ENCODE data around the gene NR2F1-AS1.

The NR2F1-AS1 gene

DNA sequence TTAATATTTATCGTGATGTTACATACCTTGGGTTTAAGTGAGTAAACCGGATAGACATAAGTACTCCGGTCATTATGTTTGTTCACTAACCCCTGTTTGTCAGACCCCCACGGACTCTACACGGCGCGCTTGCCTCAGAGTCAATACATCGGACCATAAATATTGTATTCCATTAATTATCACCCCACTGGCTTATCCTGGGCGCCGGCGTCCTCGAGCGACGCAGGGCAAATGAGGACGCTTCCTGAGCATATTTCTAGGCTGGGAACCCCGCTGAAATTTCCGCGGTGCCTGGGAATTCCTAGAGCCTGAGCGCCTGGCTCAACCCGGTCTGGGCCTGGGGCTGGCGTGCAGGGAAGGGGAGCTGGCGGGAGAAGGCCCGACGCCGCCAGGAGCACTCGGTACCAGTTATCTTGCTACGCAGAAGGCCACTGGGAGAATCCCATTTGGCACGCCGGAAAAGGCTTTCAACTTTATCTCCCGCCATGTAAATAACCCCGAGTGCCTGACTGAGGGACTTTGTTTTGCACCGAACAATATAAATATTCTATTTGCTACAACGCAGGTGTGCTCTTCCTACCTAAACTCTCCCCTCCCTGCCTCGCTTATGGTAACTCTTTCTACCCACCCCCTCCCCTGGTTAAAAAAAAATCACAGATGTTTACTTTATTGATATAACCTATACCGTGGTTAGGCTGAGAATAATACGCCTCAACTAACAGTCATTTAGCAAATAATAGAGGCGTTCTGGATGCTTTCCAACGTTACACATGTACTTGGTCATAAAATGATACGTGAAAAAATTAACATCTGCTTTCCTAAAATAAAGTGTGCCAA, 21.4 kb upstream of the NR2F1-AS1 start:
- DNase-seq (ENCODE audit: low read depth, low spot score) = no peak
- Histone ChIP-seq H3K36me3 (ENCODE audit: control insufficient read depth, insufficient read depth, low read length) (no peaks in the 10 kb centered on the region), H3K9me3 (ENCODE audit: control insufficient read depth, insufficient read depth, low read length) (no peaks in the 10 kb centered on the region), H3K27me3 (ENCODE audit: control insufficient read depth, insufficient read depth, low read length) (peaks cover 89% of the 10 kb centered on the region), H3K4me1 (ENCODE audit: control insufficient read depth, insufficient read depth, low read length) (peaks cover 7% of the 10 kb centered on the region), H3K4me3 (ENCODE audit: low read length) (no peak overlapping the region), H3K27ac (ENCODE audit: low read length) (no peak overlapping the region)
- WGBS (ENCODE audit: insufficient coverage, insufficient read length) = no CpG with 5 or more reads among the region's 39 CpGs

DNA sequence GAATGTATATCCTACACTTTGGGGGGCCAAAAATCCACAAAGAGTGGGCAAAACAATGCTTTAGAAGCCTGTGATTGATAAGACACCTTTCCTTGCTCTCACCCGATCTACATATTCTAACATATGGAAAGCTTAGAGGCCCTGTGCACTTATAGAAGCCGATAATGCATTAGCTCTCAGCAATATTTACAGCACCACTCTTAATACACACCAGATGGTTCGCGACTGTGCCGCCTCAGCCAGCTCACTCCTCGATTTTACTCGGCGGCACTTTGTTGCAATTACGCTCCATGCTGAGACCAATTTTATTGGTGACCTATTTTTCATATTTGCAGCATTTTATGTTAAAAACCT, 20.8 kb upstream of the NR2F1-AS1 start:
- no peak overlapping the region for H3K4me3 ChIP-seq (ENCODE audit: low read length)
- DNase-seq (ENCODE audit: low read depth, low spot score) = no peak
- H3K9me3 ChIP-seq (ENCODE audit: control insufficient read depth, insufficient read depth, low read length) = no peaks in the 10 kb centered on the region
- H3K27me3 ChIP-seq (ENCODE audit: control insufficient read depth, insufficient read depth, low read length) = peaks cover 91% of the 10 kb centered on the region
- H3K36me3 ChIP-seq (ENCODE audit: control insufficient read depth, insufficient read depth, low read length) = no peaks in the 10 kb centered on the region
- WGBS (ENCODE audit: insufficient coverage, insufficient read length) = no CpG with 5 or more reads among the region's 9 CpGs
- no peak overlapping the region for H3K27ac ChIP-seq (ENCODE audit: low read length)
- peaks cover 5% of the 10 kb centered on the region for H3K4me1 ChIP-seq (ENCODE audit: control insufficient read depth, insufficient read depth, low read length)

DNA sequence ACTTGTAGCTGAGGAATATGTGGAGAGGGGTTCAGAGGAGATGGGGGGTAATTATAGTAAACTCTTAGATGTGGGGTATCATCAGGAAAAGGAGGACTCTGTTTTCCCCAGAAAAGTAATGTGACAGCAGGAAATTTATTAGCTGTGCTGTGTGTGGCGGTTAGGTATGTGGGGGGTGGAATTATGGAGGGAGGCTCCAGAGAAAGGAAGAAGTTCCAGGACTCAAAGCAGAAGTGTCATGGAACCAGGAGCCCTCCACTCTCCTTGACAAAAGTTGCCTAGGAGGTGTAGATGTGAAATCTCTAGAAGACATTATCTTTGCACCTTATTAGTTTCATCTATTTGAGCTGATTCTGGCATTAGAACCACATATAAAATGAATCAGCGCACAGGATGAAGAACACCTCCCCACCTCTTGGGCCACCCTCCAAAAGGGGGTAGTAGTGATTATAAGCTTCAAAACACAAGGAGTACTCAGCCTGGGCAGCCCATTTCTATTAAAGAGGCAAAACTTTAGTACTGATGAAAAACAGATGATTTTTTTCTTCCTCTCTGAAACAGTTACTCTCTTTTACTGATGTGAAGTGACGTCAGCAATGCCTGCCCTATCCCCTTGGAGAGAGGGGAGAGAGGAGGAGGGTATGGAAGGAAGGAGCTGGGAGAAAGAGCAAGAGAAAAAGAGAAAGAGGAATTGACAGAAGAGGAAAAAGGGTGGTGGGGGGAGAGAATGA, 20.2 kb upstream of the NR2F1-AS1 start:
- DNase-seq (ENCODE audit: low read depth, low spot score) = no peak
- peaks cover 94% of the 10 kb centered on the region for H3K27me3 ChIP-seq (ENCODE audit: control insufficient read depth, insufficient read depth, low read length)
- H3K27ac ChIP-seq (ENCODE audit: low read length) = no peak overlapping the region
- H3K36me3 ChIP-seq (ENCODE audit: control insufficient read depth, insufficient read depth, low read length) = no peaks in the 10 kb centered on the region
- no CpG with 5 or more reads among the region's 3 CpGs for WGBS (ENCODE audit: insufficient coverage, insufficient read length)
- H3K4me1 ChIP-seq (ENCODE audit: control insufficient read depth, insufficient read depth, low read length) = peaks cover 5% of the 10 kb centered on the region
- H3K9me3 ChIP-seq (ENCODE audit: control insufficient read depth, insufficient read depth, low read length) = no peaks in the 10 kb centered on the region
- no peak overlapping the region for H3K4me3 ChIP-seq (ENCODE audit: low read length)

DNA sequence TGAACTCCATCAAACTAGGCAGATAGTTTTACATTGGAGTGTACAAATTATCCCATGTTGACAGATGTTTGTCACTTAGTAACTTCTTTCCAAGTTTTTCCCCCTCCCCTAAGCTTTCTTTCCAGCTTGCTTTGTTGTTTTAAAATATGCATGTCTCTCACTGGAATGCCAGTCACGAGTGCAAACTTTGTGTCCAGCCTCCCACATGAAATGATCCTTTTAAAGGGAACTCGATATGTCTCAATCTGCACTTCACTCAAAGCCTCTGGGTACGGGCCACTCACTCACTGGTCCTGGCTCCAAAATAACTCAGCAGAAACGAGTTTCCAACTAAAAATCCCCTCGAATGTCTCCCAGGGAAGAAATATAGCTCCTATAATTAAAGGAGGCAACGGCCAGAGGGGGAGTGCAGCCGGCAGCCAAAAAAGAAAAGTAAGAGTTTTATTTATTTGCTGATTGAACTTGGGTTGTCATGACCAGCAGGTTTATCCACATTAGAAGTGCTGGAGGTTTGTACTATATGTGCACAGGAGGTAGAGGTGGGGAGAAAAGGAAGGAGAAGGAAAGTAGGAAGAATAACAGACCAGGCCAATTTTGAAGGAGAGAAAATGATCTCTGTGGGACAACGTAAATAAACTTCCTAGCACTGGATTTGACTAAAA, 19.5 kb upstream of the NR2F1-AS1 start:
- no peak overlapping the region for H3K27ac ChIP-seq (ENCODE audit: low read length)

DNA sequence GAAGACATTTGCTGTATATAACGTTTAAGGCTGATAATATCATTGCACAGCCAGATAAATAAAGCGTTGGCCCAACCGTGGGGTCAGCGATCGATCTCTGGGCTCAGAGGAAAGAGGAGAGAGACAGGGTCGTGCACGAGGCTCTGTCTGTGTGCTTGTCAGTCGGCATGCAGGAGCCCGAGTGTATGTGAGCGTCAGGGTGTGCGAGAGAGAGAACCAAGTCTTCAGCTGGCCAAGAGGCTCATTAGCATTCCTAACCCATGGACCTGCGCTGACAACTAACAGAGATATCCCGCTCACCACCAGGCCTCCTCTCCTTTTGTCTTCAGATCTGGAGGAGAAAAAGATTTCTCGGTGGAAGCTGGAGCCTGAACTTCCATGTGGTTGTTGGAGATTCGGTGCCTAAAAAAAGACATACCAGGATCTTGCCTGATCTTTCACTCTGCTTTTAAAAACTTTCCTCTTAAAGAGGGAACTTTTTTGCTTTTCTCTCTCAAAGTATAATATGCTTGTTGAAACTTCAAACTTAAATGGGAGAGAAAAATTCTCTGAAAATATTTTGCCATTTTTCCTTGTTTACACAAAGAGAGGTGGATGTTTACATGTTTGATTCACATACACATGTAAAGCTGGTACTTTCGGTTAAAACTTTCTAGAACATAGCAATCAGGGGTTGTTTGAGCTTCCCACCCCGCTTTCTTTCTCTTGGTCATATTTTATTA, 18.5 kb upstream of the NR2F1-AS1 start:
- Histone ChIP-seq H3K36me3 (ENCODE audit: control insufficient read depth, insufficient read depth, low read length) (no peaks in the 10 kb centered on the region), H3K4me1 (ENCODE audit: control insufficient read depth, insufficient read depth, low read length) (peaks cover 9% of the 10 kb centered on the region), H3K27me3 (ENCODE audit: control insufficient read depth, insufficient read depth, low read length) (peaks cover 94% of the 10 kb centered on the region), H3K27ac (ENCODE audit: low read length) (no peak overlapping the region), H3K9me3 (ENCODE audit: control insufficient read depth, insufficient read depth, low read length) (no peaks in the 10 kb centered on the region), H3K4me3 (ENCODE audit: low read length) (no peak overlapping the region)
- no peak for DNase-seq (ENCODE audit: low read depth, low spot score)
- no CpG with 5 or more reads among the region's 17 CpGs for WGBS (ENCODE audit: insufficient coverage, insufficient read length)

More for the DNA sequence above, 19.5 kb upstream of the NR2F1-AS1 start:
- DNase-seq (ENCODE audit: low read depth, low spot score) = no peak
- no CpG with 5 or more reads among the region's 8 CpGs for WGBS (ENCODE audit: insufficient coverage, insufficient read length)
- Histone ChIP-seq H3K4me1 (ENCODE audit: control insufficient read depth, insufficient read depth, low read length) (peaks cover 7% of the 10 kb centered on the region), H3K4me3 (ENCODE audit: low read length) (no peak overlapping the region), H3K27me3 (ENCODE audit: control insufficient read depth, insufficient read depth, low read length) (peaks cover 94% of the 10 kb centered on the region), H3K36me3 (ENCODE audit: control insufficient read depth, insufficient read depth, low read length) (no peaks in the 10 kb centered on the region), H3K9me3 (ENCODE audit: control insufficient read depth, insufficient read depth, low read length) (no peaks in the 10 kb centered on the region)

DNA sequence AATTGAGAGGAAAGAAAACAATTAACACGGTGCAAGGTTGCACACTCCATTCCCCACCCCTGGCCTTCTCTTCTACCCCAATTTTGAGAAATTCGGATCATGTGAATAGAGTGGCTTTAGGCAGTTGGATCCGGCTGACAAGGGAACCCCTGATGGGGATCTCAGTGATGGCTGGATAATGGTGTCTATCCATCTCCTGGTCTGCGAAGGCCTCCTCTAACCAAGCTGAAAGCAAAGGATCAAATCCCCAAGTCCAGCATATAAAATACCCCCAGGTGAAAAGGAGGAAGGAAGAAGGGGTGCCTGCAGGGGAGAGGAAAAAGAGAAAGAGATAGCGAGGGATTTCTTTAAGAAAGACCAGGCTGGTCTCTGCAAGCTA, 18.0 kb upstream of the NR2F1-AS1 start:
- H3K36me3 ChIP-seq (ENCODE audit: control insufficient read depth, insufficient read depth, low read length) = no peaks in the 10 kb centered on the region
- H3K4me1 ChIP-seq (ENCODE audit: control insufficient read depth, insufficient read depth, low read length) = peaks cover 9% of the 10 kb centered on the region
- H3K4me3 ChIP-seq (ENCODE audit: low read length) = no peak overlapping the region
- no peaks in the 10 kb centered on the region for H3K9me3 ChIP-seq (ENCODE audit: control insufficient read depth, insufficient read depth, low read length)
- no peak for DNase-seq (ENCODE audit: low read depth, low spot score)
- no peak overlapping the region for H3K27ac ChIP-seq (ENCODE audit: low read length)
- peaks cover 92% of the 10 kb centered on the region for H3K27me3 ChIP-seq (ENCODE audit: control insufficient read depth, insufficient read depth, low read length)
- WGBS (ENCODE audit: insufficient coverage, insufficient read length) = no CpG with 5 or more reads among the region's 5 CpGs

DNA sequence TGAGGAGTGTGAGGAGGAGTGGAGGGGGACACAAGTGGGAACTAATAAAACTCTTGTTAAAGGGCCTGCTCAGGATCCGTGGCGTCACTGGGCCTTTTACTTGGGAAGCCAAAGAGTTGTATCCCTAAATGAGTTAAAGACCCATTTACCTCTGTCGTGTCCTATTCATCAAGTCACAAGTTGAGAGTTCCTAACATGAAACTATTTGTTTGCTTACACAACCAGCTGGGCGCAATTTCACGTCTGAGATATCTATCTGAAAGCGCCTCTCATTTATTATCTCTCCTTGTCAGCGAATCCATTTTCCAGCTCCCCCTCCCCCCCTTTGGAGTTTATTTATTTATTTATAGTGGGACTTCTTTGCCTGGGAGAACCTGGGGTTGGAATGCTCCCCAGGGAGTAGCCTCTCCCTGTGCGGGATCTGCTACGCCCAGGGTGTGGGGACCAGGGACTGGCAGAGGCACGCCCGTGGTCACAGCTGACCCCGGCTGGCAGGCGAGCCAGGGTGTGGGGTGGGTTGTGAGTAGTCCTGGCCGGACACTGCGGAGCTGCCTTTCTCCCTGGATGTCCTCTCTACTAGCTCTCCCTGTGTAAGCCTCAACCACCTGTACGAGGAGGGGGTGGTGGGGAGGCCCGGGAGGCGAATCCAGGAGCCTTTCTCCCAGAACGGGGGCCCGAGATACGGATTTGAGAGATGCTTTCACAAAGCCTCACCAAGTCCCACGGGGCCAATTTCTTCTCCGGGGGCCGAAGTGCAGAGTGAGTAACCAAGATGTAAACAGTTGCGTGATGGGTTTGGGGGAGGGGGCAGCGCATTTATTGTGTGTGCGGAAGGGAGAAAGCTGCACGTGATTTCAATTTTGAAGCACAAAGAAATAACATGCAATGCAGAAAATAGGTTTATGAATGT, 17.3 kb upstream of the NR2F1-AS1 start:
- H3K27ac ChIP-seq (ENCODE audit: low read length) = no peak overlapping the region
- DNase-seq (ENCODE audit: low read depth, low spot score) = no peak
- no peaks in the 10 kb centered on the region for H3K9me3 ChIP-seq (ENCODE audit: control insufficient read depth, insufficient read depth, low read length)
- H3K27me3 ChIP-seq (ENCODE audit: control insufficient read depth, insufficient read depth, low read length) = peaks cover 92% of the 10 kb centered on the region
- H3K4me1 ChIP-seq (ENCODE audit: control insufficient read depth, insufficient read depth, low read length) = peaks cover 9% of the 10 kb centered on the region
- no peak overlapping the region for H3K4me3 ChIP-seq (ENCODE audit: low read length)
- no CpG with 5 or more reads among the region's 28 CpGs for WGBS (ENCODE audit: insufficient coverage, insufficient read length)
- no peaks in the 10 kb centered on the region for H3K36me3 ChIP-seq (ENCODE audit: control insufficient read depth, insufficient read depth, low read length)

DNA sequence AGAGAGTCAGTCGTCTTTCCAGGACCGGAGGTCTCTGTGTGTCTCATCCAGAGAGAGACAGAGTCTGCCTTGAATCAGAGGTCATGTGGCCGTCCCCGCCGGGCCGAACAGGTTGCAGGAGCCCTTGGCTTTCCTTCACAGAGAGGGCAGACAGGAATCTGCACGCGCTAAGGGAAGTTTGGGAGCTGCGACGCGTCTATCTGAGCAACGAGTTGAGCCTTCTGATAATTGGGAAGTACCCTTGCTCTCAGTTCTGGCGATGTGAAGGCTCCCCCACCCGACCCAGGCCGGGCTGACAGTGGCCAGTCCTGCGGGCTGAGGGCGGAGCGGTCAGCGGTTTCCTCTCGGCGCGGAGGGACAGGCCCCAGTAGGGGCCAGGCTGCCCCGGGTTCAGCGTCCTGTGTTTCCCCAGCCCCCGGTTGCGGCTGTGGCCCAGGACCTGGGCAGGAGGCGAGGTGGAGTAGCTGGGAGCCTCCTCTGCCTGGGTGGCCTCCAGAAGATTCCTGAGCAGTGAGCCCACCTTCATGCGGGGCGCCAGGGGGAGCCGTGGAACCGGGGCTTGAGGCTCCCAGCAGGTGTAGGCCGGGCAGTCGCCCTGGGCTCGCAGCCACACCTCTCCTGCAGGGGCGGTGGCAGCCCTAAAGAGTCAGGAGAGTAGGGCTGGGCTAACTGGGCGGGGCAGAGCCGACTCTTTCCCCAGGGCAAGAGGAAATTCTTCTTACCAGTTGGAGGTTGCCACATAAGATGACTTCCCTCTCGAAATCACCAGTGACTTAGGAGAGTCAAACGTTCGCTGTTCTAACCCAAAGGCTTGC, 15.9 kb upstream of the NR2F1-AS1 start:
- Histone ChIP-seq H3K36me3 (ENCODE audit: control insufficient read depth, insufficient read depth, low read length) (no peaks in the 10 kb centered on the region), H3K27me3 (ENCODE audit: control insufficient read depth, insufficient read depth, low read length) (peaks cover 93% of the 10 kb centered on the region), H3K4me1 (ENCODE audit: control insufficient read depth, insufficient read depth, low read length) (peaks cover 9% of the 10 kb centered on the region), H3K4me3 (ENCODE audit: low read length) (no peak overlapping the region), H3K27ac (ENCODE audit: low read length) (no peak overlapping the region), H3K9me3 (ENCODE audit: control insufficient read depth, insufficient read depth, low read length) (no peaks in the 10 kb centered on the region)
- WGBS (ENCODE audit: insufficient coverage, insufficient read length) = no CpG with 5 or more reads among the region's 40 CpGs
- no peak for DNase-seq (ENCODE audit: low read depth, low spot score)

DNA sequence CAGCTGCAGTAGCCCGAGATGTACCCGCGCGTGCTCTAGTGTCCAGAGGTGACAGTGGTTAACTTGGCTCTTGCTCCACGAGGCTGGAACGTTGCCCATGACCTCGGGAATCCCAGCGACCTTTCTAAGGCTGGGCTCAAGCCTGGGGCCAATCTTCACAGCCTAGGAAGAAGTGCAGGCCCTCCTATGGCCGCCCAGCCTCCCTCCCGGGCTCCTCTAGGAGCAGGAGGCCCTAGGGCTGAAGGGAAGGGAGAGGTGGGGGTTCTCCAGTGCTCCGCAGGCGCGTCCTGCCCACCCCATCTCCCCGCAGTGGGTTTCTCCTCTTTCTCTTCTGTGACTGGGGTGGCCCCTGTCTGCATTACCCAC, 15.3 kb upstream of the NR2F1-AS1 start:
- H3K4me1 ChIP-seq (ENCODE audit: control insufficient read depth, insufficient read depth, low read length) = peaks cover 9% of the 10 kb centered on the region
- no peaks in the 10 kb centered on the region for H3K36me3 ChIP-seq (ENCODE audit: control insufficient read depth, insufficient read depth, low read length)
- H3K4me3 ChIP-seq (ENCODE audit: low read length) = no peak overlapping the region
- DNase-seq (ENCODE audit: low read depth, low spot score) = no peak
- H3K27ac ChIP-seq (ENCODE audit: low read length) = no peak overlapping the region
- no peaks in the 10 kb centered on the region for H3K9me3 ChIP-seq (ENCODE audit: control insufficient read depth, insufficient read depth, low read length)
- peaks cover 93% of the 10 kb centered on the region for H3K27me3 ChIP-seq (ENCODE audit: control insufficient read depth, insufficient read depth, low read length)
- WGBS (ENCODE audit: insufficient coverage, insufficient read length) = no CpG with 5 or more reads among the region's 14 CpGs

All from iPS DF 6.9 (cell line).